ENCODE measurements around the gene EPC2.
A peak's percentile ranks its signal among the peaks of the same experiment; 100 is the strongest.

Gene EPC2

GRCh38 chr2:148701039-148701438 lies 56.5 kb downstream of the EPC2 start:
- TF ChIP-seq SETDB1 (IDR thresholded peaks at IDR 0.05; ENCODE audit: insufficient read length, low read length) (peak; percentile 81), ZEB2 (tag by site-specific recombination; IDR thresholded peaks at IDR 0.05) (no peak)
- H3K36me3 ChIP-seq (ENCODE audit: control insufficient read depth in 2 of 2, insufficient read depth in 1 of 2, low read length in 2 of 2) = peaks cover 0 to 1% of the 10 kb centered on the region in 2 experiments; a peak in 1 of 3 replicates
- CTCF ChIA-PET = interaction anchor here (2.3 kb wide), 1 partner anchor 12 kb away, joined by 8 read pairs; no protein-coding TSS in a partner anchor
- no peaks in the 10 kb centered on the region for H3K9me3 ChIP-seq (ENCODE audit: control insufficient read depth, insufficient read depth, low read depth, low read length)
- no peak overlapping the region for H3K4me3 ChIP-seq (ENCODE audit: low read depth, low read length)
- H3K27ac ChIP-seq (ENCODE audit: extremely low read depth, low read depth, low read length) = no peak overlapping the region
- H3K4me1 ChIP-seq (ENCODE audit: control insufficient read depth, insufficient read depth, low read length) = no peaks in the 10 kb centered on the region
- POLR2A ChIA-PET = no interaction called here

DNA sequence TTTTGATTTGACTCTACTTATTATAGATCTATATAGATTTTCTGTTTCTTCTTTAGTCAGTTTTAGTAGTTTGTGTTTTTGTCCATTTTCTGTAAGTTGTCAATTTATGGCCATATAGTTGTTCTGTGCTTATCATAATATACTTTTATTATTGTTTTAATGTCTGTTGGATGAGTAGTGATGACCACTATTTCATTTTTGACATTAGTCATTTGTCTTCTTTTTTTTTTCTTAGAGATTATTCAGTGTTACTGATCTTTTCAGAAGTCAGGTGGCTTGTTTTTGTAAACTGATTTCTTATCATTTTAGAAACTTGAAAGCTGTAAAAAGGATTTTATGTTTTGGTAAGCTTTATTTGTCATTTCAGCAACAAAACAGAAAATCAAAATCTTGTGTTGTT lies 57.3 kb downstream of the EPC2 start:
- no peaks in the 10 kb centered on the region for H3K4me1 ChIP-seq (ENCODE audit: control insufficient read depth, insufficient read depth, low read length)
- CTCF ChIA-PET = interaction anchor here (2.3 kb wide), 1 partner anchor 11 kb away, joined by 8 read pairs; no protein-coding TSS in a partner anchor
- no peak overlapping the region for H3K27ac ChIP-seq (ENCODE audit: extremely low read depth, low read depth, low read length)
- POLR2A ChIA-PET = no interaction called here
- H3K4me3 ChIP-seq (ENCODE audit: low read depth, low read length) = no peak overlapping the region
- TF ChIP-seq ZNF274 (IDR thresholded peaks at IDR 0.05; ENCODE audit: low read length) = no peak
- no peak for TF ChIP-seq ZNF274 (tag by site-specific recombination; IDR thresholded peaks at IDR 0.05; ENCODE audit: borderline replicate concordance)
- no peak for TF ChIP-seq ZNF324 (tag by site-specific recombination; IDR thresholded peaks at IDR 0.05)
- TF ChIP-seq ZNF354C (tag by site-specific recombination; IDR thresholded peaks at IDR 0.05; ENCODE audit: borderline replicate concordance, low read depth) = no peak
- TF ChIP-seq ZNF169 (tag by site-specific recombination; IDR thresholded peaks at IDR 0.05) = no peak
- no peak for TF ChIP-seq ZNF791 (tag by site-specific recombination; IDR thresholded peaks at IDR 0.05)
- no peak for TF ChIP-seq ZNF707 (tag by site-specific recombination; IDR thresholded peaks at IDR 0.05)
- TF ChIP-seq PRDM10 (tag by site-specific recombination; IDR thresholded peaks at IDR 0.05) = no peak
- no peak for TF ChIP-seq HOXD13 (CRISPR knock-in tag; IDR thresholded peaks at IDR 0.05; ENCODE audit: borderline replicate concordance)
- TF ChIP-seq ZNF830 (tag by site-specific recombination; IDR thresholded peaks at IDR 0.05; ENCODE audit: low read depth) = no peak
- no peak for TF ChIP-seq ZNF155 (tag by site-specific recombination; IDR thresholded peaks at IDR 0.05)
- TF ChIP-seq PBX3 (CRISPR knock-in tag; IDR thresholded peaks at IDR 0.05) = no peak
- no peak for TF ChIP-seq ZNF792 (tag by site-specific recombination; IDR thresholded peaks at IDR 0.05)
- H3K36me3 ChIP-seq (ENCODE audit: control insufficient read depth in 2 of 2, insufficient read depth in 1 of 2, low read length in 2 of 2) = no peaks in the 10 kb centered on the region
- no peaks in the 10 kb centered on the region for H3K9me3 ChIP-seq (ENCODE audit: control insufficient read depth, insufficient read depth, low read depth, low read length)

- TF ChIP-seq SCRT2 (tag by site-specific recombination; IDR thresholded peaks at IDR 0.05) = peak; percentile 62
- no peak for TF ChIP-seq ZNF670 (tag by site-specific recombination; IDR thresholded peaks at IDR 0.05; ENCODE audit: low read depth)
- no peak for TF ChIP-seq ZNF626 (tag by site-specific recombination; IDR thresholded peaks at IDR 0.05)
- Histone ChIP-seq H3K9me3 (ENCODE audit: control insufficient read depth, insufficient read depth, low read depth, low read length) (no peaks in the 10 kb centered on the region), H3K36me3 (ENCODE audit: control insufficient read depth in 2 of 2, insufficient read depth in 1 of 2, low read length in 2 of 2) (no peaks in the 10 kb centered on the region), H3K4me3 (ENCODE audit: low read depth, low read length) (no peak overlapping the region), H3K4me1 (ENCODE audit: control insufficient read depth, insufficient read depth, low read length) (no peaks in the 10 kb centered on the region), H3K27ac (ENCODE audit: extremely low read depth, low read depth, low read length) (no peak overlapping the region)
- ChIA-PET POLR2A (interaction anchor here (0.5 kb wide), 1 partner anchor 682 kb away, joined by 6 read pairs; the partner anchor contains the start of genes MBD5 and ORC4), CTCF (interaction anchor here (2.3 kb wide), 1 partner anchor 11 kb away, joined by 8 read pairs; no protein-coding TSS in a partner anchor)
These were observed 57.9 kb downstream of the EPC2 start for GRCh38 chr2:148702475-148702874.

Data from HEK293 (cell line).